Ovary (tissue), 9 donors: ENCODE measurements around the gene RBM33. TPM values are rescaled to one million over a fixed set of nuclear protein-coding genes. Genes with fewer than 3 reads are reported as not detected.

Experiments used
- DNase-seq, 5 donors: peaks; one replicate each; pipeline ENCODE4 v3.0.0-alpha.2; 2019 to 2020
- H3K27ac ChIP-seq, 2 donors: fragments of 200-600 bp; one replicate each; pipeline versions ENCODE4 v1.5.1 to v1.8.0; 2019 to 2022
- H3K27me3 ChIP-seq: fragments of 200-600 bp; one replicate; pipeline ENCODE4 v1.8.0; 2022
- H3K36me3 ChIP-seq: fragments of 200-600 bp; sonication (generic); one replicate; pipeline ENCODE4 v1.5.1; 2019
- H3K4me1 ChIP-seq: one replicate; pipeline ENCODE4 v1.8.1; 2013; ENCODE audit warnings: mild to moderate bottlenecking, moderate library complexity; ENCODE audit not compliant: insufficient read depth
- H3K4me3 ChIP-seq: fragments of 200-600 bp; sonication (generic); one replicate; pipeline ENCODE4 v1.5.1; 2017
- H3K9me3 ChIP-seq, 2 donors: fragments of 200-600 bp in 1 of 2; sonication (generic) in 1 of 2; one replicate each; pipeline versions ENCODE4 v1.5.1 to v1.8.1; 2013 to 2019; ENCODE audit warnings: mild to moderate bottlenecking in 1 of 2, moderate library complexity in 1 of 2
- EP300 ChIP-seq: sonication (generic); formaldehyde crosslinking; IDR thresholded peaks from one replicate; pipeline ENCODE4 v1.6.1; 2017; ENCODE audit warnings: antibody characterized with exemption
- POLR2A ChIP-seq: fragments of 450-650 bp; IDR thresholded peaks from one replicate; pipeline ENCODE4 v1.6.1; 2017; ENCODE audit warnings: antibody characterized with exemption, mild to moderate bottlenecking, moderate library complexity
- WGBS, 3 donors: extraction: QIAGEN DNeasy Blood & Tissue Kit in 1 of 3; methylation state at CpG; one replicate each; pipeline versions ENCODE4 v1.1.5 to v1.1.7; 2013 to 2017; 5-methylcytosine and 5-hydroxymethylcytosine counted together
- intact Hi-C, 4 donors: fragments of 100-400 bp; cut with DNase I; formaldehyde crosslinking; loops; one replicate each; pipeline versions ENCODE4 v1.11.0 to v1.15.1; 2022 to 2023
- polyA plus RNA-seq, 2 donors: library from polyadenylated mRNA; stranded (reverse); fragments of 200-250 nt in 1 of 2; fragments of 350-450 nt in 1 of 2; fragmentation: Illumina TruSeq in 1 of 2; extraction: RNeasy Lipid Tissue Mini Kit (QIAGEN cat#74804) in 1 of 2; gene quantifications; one replicate each; pipeline ENCODE4 v1.2.3, GENCODE V29; 2013 to 2014
- total RNA-seq, 7 donors: library from RNA; depleted of rRNA in 2 of 7; stranded (reverse); fragments of >200 nt in 2 of 7; fragmentation: NEBNext Ultra II Directional in 3 of 7; extraction: Animal tissue kit (Norgen Biotek cat#: 25700) in 3 of 7; gene quantifications; one replicate each; pipeline versions ENCODE4 v1.1.0 to v1.2.4, GENCODE V29; 2016 to 2023
- TF ChIP-seq, protein P1 (sequence below), 3 donors: fragments of 450-650 bp in 2 of 3; fragments of 200-600 bp in 1 of 3; IDR thresholded peaks; one replicate each; pipeline versions ENCODE4 v1.5.1 to v1.8.0; 2016 to 2022; ENCODE audit warnings: antibody characterized with exemption in 3 of 3, mild to moderate bottlenecking in 1 of 3
- donor health status: DM: no; HTN: no; CAD: no; lungs with moderate emphysema.
- donor health status: DM: no; HTN: no; CAD: no.
- donor health status: Bipolar disorder and iron deficiency.
- donor health status: DM: yes; HTN: yes; CAD: no.
- donor health status: DM: no; HTN: no; CAD: no.
- donor health status: DM: yes; HTN: yes; CAD: no.

Gene RBM33
- total and polyA plus RNA-seq, 9 donors = 19.8 to 62.0 (median 49.3) TPM

GRCh38 chr7:155804431-155804831 is 160.0 kb downstream of the RBM33 start:
- intact Hi-C loops = no loop called here
- no peak for TF ChIP-seq POLR2A
- TF ChIP-seq EP300 = no peak
- TF ChIP-seq, protein P1, sequence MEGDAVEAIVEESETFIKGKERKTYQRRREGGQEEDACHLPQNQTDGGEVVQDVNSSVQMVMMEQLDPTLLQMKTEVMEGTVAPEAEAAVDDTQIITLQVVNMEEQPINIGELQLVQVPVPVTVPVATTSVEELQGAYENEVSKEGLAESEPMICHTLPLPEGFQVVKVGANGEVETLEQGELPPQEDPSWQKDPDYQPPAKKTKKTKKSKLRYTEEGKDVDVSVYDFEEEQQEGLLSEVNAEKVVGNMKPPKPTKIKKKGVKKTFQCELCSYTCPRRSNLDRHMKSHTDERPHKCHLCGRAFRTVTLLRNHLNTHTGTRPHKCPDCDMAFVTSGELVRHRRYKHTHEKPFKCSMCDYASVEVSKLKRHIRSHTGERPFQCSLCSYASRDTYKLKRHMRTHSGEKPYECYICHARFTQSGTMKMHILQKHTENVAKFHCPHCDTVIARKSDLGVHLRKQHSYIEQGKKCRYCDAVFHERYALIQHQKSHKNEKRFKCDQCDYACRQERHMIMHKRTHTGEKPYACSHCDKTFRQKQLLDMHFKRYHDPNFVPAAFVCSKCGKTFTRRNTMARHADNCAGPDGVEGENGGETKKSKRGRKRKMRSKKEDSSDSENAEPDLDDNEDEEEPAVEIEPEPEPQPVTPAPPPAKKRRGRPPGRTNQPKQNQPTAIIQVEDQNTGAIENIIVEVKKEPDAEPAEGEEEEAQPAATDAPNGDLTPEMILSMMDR (IDR thresholded peaks at IDR 0.05) = no peak
- no peak overlapping the region for H3K4me3 ChIP-seq
- H3K36me3 ChIP-seq = no peaks in the 10 kb centered on the region
- 2 to 3% (median 3%) methylated on average over 17 of the region's 17 CpGs for WGBS, 3 donors
- peaks cover 2% of the 10 kb centered on the region for H3K4me1 ChIP-seq
- no peak overlapping the region for H3K27ac ChIP-seq
- peaks cover 5% of the 10 kb centered on the region for H3K27me3 ChIP-seq
- DNase-seq = no peak
- no peaks in the 10 kb centered on the region for H3K9me3 ChIP-seq

- no peak for TF ChIP-seq POLR2A
Measured at GRCh38 chr7:155804897-155805825, 160.7 kb downstream of the RBM33 start.

DNA sequence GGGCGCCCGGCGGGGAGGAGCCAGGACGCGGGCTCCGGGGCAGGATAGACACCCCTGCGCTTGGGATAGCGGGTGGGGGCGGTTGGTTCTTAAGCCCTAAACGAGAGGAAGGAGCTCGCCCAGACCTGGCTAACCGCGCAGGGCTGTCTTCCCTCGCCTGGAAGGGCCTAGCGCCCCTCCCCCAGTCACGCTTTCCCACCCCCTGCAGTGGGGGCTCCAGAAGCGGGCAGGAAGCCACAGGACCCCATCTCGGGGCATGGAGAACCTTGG is 161.3 kb downstream of the RBM33 start:
- Histone ChIP-seq H3K27ac (no peak overlapping the region), H3K27me3 (peaks cover 5% of the 10 kb centered on the region)
- intact Hi-C loops = no loop called here

More at GRCh38 chr7:155804897-155805825, 160.7 kb downstream of the RBM33 start:
- H3K36me3 ChIP-seq = no peaks in the 10 kb centered on the region
- H3K27me3 ChIP-seq = peaks cover 5% of the 10 kb centered on the region
- H3K27ac ChIP-seq = no peak overlapping the region
- no peaks in the 10 kb centered on the region for H3K9me3 ChIP-seq
- no peak overlapping the region for H3K4me3 ChIP-seq
- 1% methylated on average over 84 to 91 of the region's 91 CpGs for WGBS, 3 donors
- peak in 2 of 5 donors; percentile 51 to 65 for DNase-seq
- intact Hi-C loops = no loop called here
- peaks cover 3% of the 10 kb centered on the region for H3K4me1 ChIP-seq

DNA sequence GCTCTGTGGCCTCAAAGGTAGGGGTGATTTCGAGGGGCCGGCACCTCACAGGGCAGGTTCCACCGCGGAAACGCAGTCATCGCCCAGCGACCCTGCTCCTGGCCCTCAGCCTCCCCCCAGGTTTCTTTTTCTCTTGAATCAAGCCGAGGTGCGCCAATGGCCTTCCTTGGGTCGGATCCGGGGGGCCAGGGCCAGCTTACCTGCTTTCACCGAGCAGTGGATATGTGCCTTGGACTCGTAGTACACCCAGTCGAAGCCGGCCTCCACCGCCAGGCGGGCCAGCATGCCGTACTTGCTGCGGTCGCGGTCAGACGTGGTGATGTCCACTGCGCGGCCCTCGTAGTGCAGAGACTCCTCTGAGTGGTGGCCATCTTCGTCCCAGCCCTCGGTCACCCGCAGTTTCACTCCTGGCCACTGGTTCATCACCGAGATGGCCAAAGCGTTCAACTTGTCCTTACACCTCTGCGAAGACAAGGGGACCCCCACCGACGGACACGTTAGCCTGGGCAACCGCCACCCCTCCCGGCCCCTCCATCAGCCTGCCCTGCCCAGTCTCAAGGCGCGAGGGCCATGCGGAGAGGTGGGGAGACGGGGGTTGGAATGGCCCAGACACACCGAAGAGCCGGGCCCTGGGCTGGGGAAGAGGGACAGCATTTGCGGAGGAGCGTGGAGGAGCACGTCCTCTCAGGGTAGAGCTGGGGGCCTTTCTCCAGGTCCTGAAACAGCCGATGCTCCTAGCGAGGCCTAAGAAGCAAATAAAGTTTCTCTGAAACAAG is 161.8 kb downstream of the RBM33 start:
- peaks cover 5% of the 10 kb centered on the region for H3K27me3 ChIP-seq
- no peaks in the 10 kb centered on the region for H3K9me3 ChIP-seq
- no peak overlapping the region for H3K27ac ChIP-seq
- H3K4me3 ChIP-seq = no peak overlapping the region
- WGBS, 3 donors = 10 to 19% (median 17%) methylated on average over 37 to 47 of the region's 47 CpGs
- TF ChIP-seq EP300 (no peak), POLR2A (no peak)
- intact Hi-C loops = no loop called here
- no peaks in the 10 kb centered on the region for H3K36me3 ChIP-seq
- peaks cover 5% of the 10 kb centered on the region for H3K4me1 ChIP-seq
- no peak for DNase-seq

More for the DNA sequence above, 161.3 kb downstream of the RBM33 start:
- Histone ChIP-seq H3K36me3 (no peaks in the 10 kb centered on the region), H3K4me3 (no peak overlapping the region), H3K4me1 (peaks cover 5% of the 10 kb centered on the region), H3K9me3 (no peaks in the 10 kb centered on the region)
- DNase-seq = no peak
- TF ChIP-seq, protein P1 (IDR thresholded peaks at IDR 0.05) = no peak
- TF ChIP-seq EP300 = no peak
- TF ChIP-seq POLR2A = no peak
- 1 to 3% (median 1%) methylated on average over 14 to 18 of the region's 18 CpGs for WGBS, 3 donors

- TF ChIP-seq, protein P1 (IDR thresholded peaks at IDR 0.05) = no peak
- TF ChIP-seq POLR2A = no peak
- TF ChIP-seq EP300 = no peak
Measured at GRCh38 chr7:155807065-155807671, 162.7 kb downstream of the RBM33 start.

More at GRCh38 chr7:155807065-155807671, 162.7 kb downstream of the RBM33 start:
- intact Hi-C loops = no loop called here
- Histone ChIP-seq H3K4me3 (no peak overlapping the region), H3K36me3 (no peaks in the 10 kb centered on the region), H3K4me1 (peaks cover 5% of the 10 kb centered on the region), H3K9me3 (no peaks in the 10 kb centered on the region), H3K27ac (no peak overlapping the region), H3K27me3 (peaks cover 5% of the 10 kb centered on the region)
- no peak for DNase-seq
- 32 to 44% (median 33%) methylated on average over 19 of the region's 19 CpGs for WGBS, 3 donors
